ENCODE results near the gene CEP290. TPM values are rescaled to one million over a fixed set of nuclear protein-coding genes. Genes with fewer than 3 reads are reported as not detected.

Gene CEP290
- total RNA-seq (16.5 and 19.1 TPM in 2 replicates), polyA plus RNA-seq (2.2 and 3.9 TPM in 2 replicates), polyA minus RNA-seq (5.3 and 6.8 TPM in 2 replicates), Bru-seq, nascent RNA (percentile 73 among the genes with signal in this experiment), BruChase-seq, experiment 1, labeled RNA remaining after a 6-hour chase (percentile 70 among the genes with signal in this experiment), BruChase-seq, experiment 2, labeled RNA remaining after a 2-hour chase (percentile 75 among the genes with signal in this experiment)
- polyA plus RNA-seq (2011; cell fraction: cytosol; rRNA removed): 5.3 and 5.6 TPM in 2 replicates
- 18.9 and 22.1 TPM in 2 replicates for polyA plus RNA-seq (2011; cell fraction: nucleus; rRNA removed)
- 11.5 and 13.2 TPM in 2 replicates for polyA plus RNA-seq (2012)
- polyA minus RNA-seq (2011; cell fraction: cytosol; rRNA and poly(A)+ RNA removed): 3.3 TPM
- polyA minus RNA-seq (2011; cell fraction: nucleus; rRNA and poly(A)+ RNA removed): 23.9 and 26.5 TPM in 2 replicates
- long read RNA-seq, partial matches to known transcripts: 2 of 4 reads
- long read RNA-seq, other reads (novel, unspliced or antisense): 2 of 4 reads

GRCh38 chr12:88141774-88142609 is at the start of gene CEP290, which contains the start of gene TMTC3:
Gene CEP290 (minus strand): TSS chr12:88142088. CDS start chr12:88141307, 781 bp downstream.
Gene TMTC3 (plus strand): TSS chr12:88142307. CDS start chr12:88148316, 6,009 bp downstream.
- H2AFZ ChIP-seq (ENCODE audit: low read depth, low read length): peak within 1 kb of the TSS; percentile 60
- ChIA-PET POLR2A (no interaction called here), CTCF (interaction anchor here (0.6 to 1.4 kb wide), 3 partner anchors 12 to 852 kb away, joined by 3 to 9 read pairs (median 3); no protein-coding TSS in a partner anchor)
- peak within 1 kb of the TSS; percentile 73 for H3K9ac ChIP-seq (replicated peaks; ENCODE audit: extremely low read depth, insufficient read depth, low read length)
- dilution Hi-C loops (cut with MboI; ENCODE audit: extremely low pct_ligation_motif_present, low sequenced_read_pairs) (no loop called here), intact Hi-C loops (cut with micrococcal nuclease) (loop anchor here (5.0 kb wide), 3 partner anchors 155 to 755 kb away; no protein-coding TSS in a partner anchor)
- no peaks in the 10 kb centered on the region for H4K20me1 ChIP-seq (replicated peaks; ENCODE audit: control insufficient read depth, extremely low read depth, insufficient read depth, low read length)
- H3K4me3 ChIP-seq (replicated peaks in 1 of 3; ENCODE audit: insufficient read depth in 1 of 3, low read depth in 1 of 3, low read length in 3 of 3): peak within 1 kb of the TSS; percentile 23 to 88 (median 68)
- TF ChIP-seq EZH2 (IDR thresholded peaks at IDR 0.05; ENCODE audit: borderline replicate concordance, low read depth, low read length, severe bottlenecking) (no peak), FOS (IDR thresholded peaks at IDR 0.05; ENCODE audit: borderline replicate concordance, insufficient read depth, low read length) (no peak), MYC (IDR thresholded peaks at IDR 0.05; ENCODE audit: low read depth, low read length) (no peak), CTCF (IDR thresholded peaks at IDR 0.05; ENCODE audit: extremely low read depth in 1 of 2, insufficient read depth in 1 of 2, low read depth in 1 of 2, low read length in 2 of 2) (no peak), POLR2A (IDR thresholded peaks at IDR 0.05; ENCODE audit: low read depth, low read length) (peak; percentile 71), GATA2 (IDR thresholded peaks at IDR 0.05; ENCODE audit: insufficient read depth, insufficient read length, low read depth, low read length) (no peak), POLR2AphosphoS5 (IDR thresholded peaks at IDR 0.05; ENCODE audit: insufficient read depth, low read depth, low read length) (peak; percentile 78), MAX (IDR thresholded peaks at IDR 0.05; ENCODE audit: insufficient read depth, insufficient read length) (no peak), JUN (IDR thresholded peaks at IDR 0.05; ENCODE audit: borderline replicate concordance, insufficient read depth, insufficient read length, low read depth) (no peak)
- H3K4me1 ChIP-seq (ENCODE audit: control insufficient read depth, extremely low read depth, insufficient read depth, low read length): peaks cover 15% of the 10 kb centered on the region
- no peaks in the 10 kb centered on the region for H3K27me3 ChIP-seq (ENCODE audit: control insufficient read depth in 2 of 2, insufficient read depth in 2 of 2, low read length in 2 of 2)
- peaks cover 29% of the 10 kb centered on the region for H3K79me2 ChIP-seq (ENCODE audit: control insufficient read depth, insufficient read depth, low read length)
- H3K9me1 ChIP-seq (replicated peaks; ENCODE audit: control insufficient read depth, extremely low read depth, insufficient read depth, low read length): no peaks in the 10 kb centered on the region
- peak; percentile 99 for DNase-seq (ENCODE audit: low read depth, low spot score)
- peak; percentile 96 for FAIRE-seq
- peak within 1 kb of the TSS; percentile 41 for H3K27ac ChIP-seq (ENCODE audit: insufficient read depth, low read depth, low read length)
- H3K4me2 ChIP-seq (ENCODE audit: insufficient read depth, low read length): peak within 1 kb of the TSS; percentile 96
- H3K36me3 ChIP-seq (ENCODE audit: control insufficient read depth in 2 of 2, extremely low read depth in 1 of 2, insufficient read depth in 2 of 2, low read length in 2 of 2): no peaks in the 10 kb centered on the region
- BruUV-seq (replicated peaks): no TSS peak
- no peaks in the 10 kb centered on the region for H3K9me3 ChIP-seq (replicated peaks; ENCODE audit: control insufficient read depth, insufficient read depth, low read length)

Measured in endothelial cell of umbilical vein (primary cell).